ENCODE results near the gene PRRC2C. TPM values are rescaled to one million over a fixed set of nuclear protein-coding genes. Genes with fewer than 3 reads are reported as not detected.
A peak's percentile ranks its signal among the peaks of the same experiment; 100 is the strongest.

The PRRC2C gene
- total and polyA plus RNA-seq, 5 donors from 2014 or later = 24.7 to 371 (median 37.5) TPM

GRCh38 chr1:171500803-171501202 is 15.5 kb downstream of the PRRC2C start:
- Mint-ChIP-seq H3K27ac (peak overlapping the region; percentile 32 to 75 (median 35)), H3K4me1 (peaks cover 60 to 96% (median 77%) of the 10 kb centered on the region in 4 donors), H3K36me3 (peaks cover 41% of the 10 kb centered on the region), H3K9me3 (peaks cover 0 to 2% (median 0%) of the 10 kb centered on the region in 7 donors), H3K4me3 (peak overlapping the region in 3 of 4 donors; percentile 21 to 48 (median 28)), H3K27me3 (no peaks in the 10 kb centered on the region)
- Histone ChIP-seq H3K27ac (ENCODE audit: insufficient read depth, low read length, poor library complexity, severe bottlenecking) (peak overlapping the region; percentile 25), H3K4me3 (ENCODE audit: low read depth, low read length) (no peak overlapping the region), H3K36me3 (ENCODE audit: control insufficient read depth, insufficient read depth, low read length) (peaks cover 29% of the 10 kb centered on the region), H3K4me1 (ENCODE audit: control insufficient read depth, insufficient read depth, low read length, poor library complexity, severe bottlenecking) (peaks cover 56% of the 10 kb centered on the region), H3K27me3 (ENCODE audit: control insufficient read depth, insufficient read depth, low read length) (no peaks in the 10 kb centered on the region), H3K9me3 (ENCODE audit: control insufficient read depth in 2 of 2, low read length in 2 of 2) (no peaks in the 10 kb centered on the region)
- DNase-seq (no peak), ATAC-seq (ENCODE audit: low read depth in 2 of 2) (no peak)

GRCh38 chr1:171501305-171502024 is 16.1 kb downstream of the PRRC2C start:
- H3K36me3 ChIP-seq (ENCODE audit: control insufficient read depth, insufficient read depth, low read length) = peaks cover 29% of the 10 kb centered on the region
- H3K27ac ChIP-seq (ENCODE audit: insufficient read depth, low read length, poor library complexity, severe bottlenecking) = peak overlapping the region; percentile 28
- Mint-ChIP-seq H3K36me3 (peaks cover 38% of the 10 kb centered on the region), H3K27ac (peak overlapping the region in 2 of 3 donors; percentile 40 to 75), H3K27me3 (no peaks in the 10 kb centered on the region), H3K9me3 (peaks cover 0 to 2% (median 0%) of the 10 kb centered on the region in 7 donors), H3K4me1 (peaks cover 65 to 96% (median 80%) of the 10 kb centered on the region in 4 donors), H3K4me3 (peak overlapping the region in 3 of 4 donors; percentile 21 to 48 (median 31))
- DNase-seq (peak in 1 of 3 donors; percentile 23), ATAC-seq (ENCODE audit: low read depth in 2 of 2) (no peak)
- H3K4me1 ChIP-seq (ENCODE audit: control insufficient read depth, insufficient read depth, low read length, poor library complexity, severe bottlenecking) = peaks cover 56% of the 10 kb centered on the region
- peak overlapping the region; percentile 27 for H3K4me3 ChIP-seq (ENCODE audit: low read depth, low read length)
- no peaks in the 10 kb centered on the region for H3K9me3 ChIP-seq (ENCODE audit: control insufficient read depth in 2 of 2, low read length in 2 of 2)
- H3K27me3 ChIP-seq (ENCODE audit: control insufficient read depth, insufficient read depth, low read length) = no peaks in the 10 kb centered on the region

GRCh38 chr1:171506525-171507304 is 21.4 kb downstream of the PRRC2C start:
- peak overlapping the region; percentile 61 for H3K4me3 ChIP-seq (ENCODE audit: low read depth, low read length)
- peak overlapping the region; percentile 25 for H3K27ac ChIP-seq (ENCODE audit: insufficient read depth, low read length, poor library complexity, severe bottlenecking)
- peaks cover 68% of the 10 kb centered on the region for H3K4me1 ChIP-seq (ENCODE audit: control insufficient read depth, insufficient read depth, low read length, poor library complexity, severe bottlenecking)
- no peaks in the 10 kb centered on the region for H3K9me3 ChIP-seq (ENCODE audit: control insufficient read depth in 2 of 2, low read length in 2 of 2)
- Mint-ChIP-seq H3K27ac (peak overlapping the region; percentile 32 to 65 (median 55)), H3K27me3 (no peaks in the 10 kb centered on the region), H3K9me3 (no peaks in the 10 kb centered on the region), H3K4me1 (peaks cover 68 to 98% (median 84%) of the 10 kb centered on the region in 4 donors), H3K36me3 (peaks cover 12% of the 10 kb centered on the region), H3K4me3 (peak overlapping the region; percentile 64 to 84 (median 68))
- ATAC-seq (ENCODE audit: low read depth in 2 of 2) (no peak), DNase-seq (no peak)
- peaks cover 7% of the 10 kb centered on the region for H3K36me3 ChIP-seq (ENCODE audit: control insufficient read depth, insufficient read depth, low read length)
- no peaks in the 10 kb centered on the region for H3K27me3 ChIP-seq (ENCODE audit: control insufficient read depth, insufficient read depth, low read length)

- peaks cover 69 to 98% (median 83%) of the 10 kb centered on the region in 4 donors for H3K4me1 Mint-ChIP-seq
- H3K27me3 Mint-ChIP-seq = no peaks in the 10 kb centered on the region
- no peaks in the 10 kb centered on the region for H3K9me3 Mint-ChIP-seq
- Histone ChIP-seq H3K4me3 (ENCODE audit: low read depth, low read length) (peak overlapping the region; percentile 56), H3K4me1 (ENCODE audit: control insufficient read depth, insufficient read depth, low read length, poor library complexity, severe bottlenecking) (peaks cover 68% of the 10 kb centered on the region), H3K36me3 (ENCODE audit: control insufficient read depth, insufficient read depth, low read length) (peaks cover 8% of the 10 kb centered on the region), H3K27ac (ENCODE audit: insufficient read depth, low read length, poor library complexity, severe bottlenecking) (no peak overlapping the region), H3K9me3 (ENCODE audit: control insufficient read depth in 2 of 2, low read length in 2 of 2) (no peaks in the 10 kb centered on the region), H3K27me3 (ENCODE audit: control insufficient read depth, insufficient read depth, low read length) (no peaks in the 10 kb centered on the region)
- ATAC-seq (ENCODE audit: low read depth in 2 of 2) (no peak), DNase-seq (no peak)
- H3K36me3 Mint-ChIP-seq = peaks cover 16% of the 10 kb centered on the region
- H3K4me3 Mint-ChIP-seq = peak overlapping the region; percentile 64 to 84 (median 70)
- H3K27ac Mint-ChIP-seq = peak overlapping the region in 1 of 3 donors; percentile 65
Observed at GRCh38 chr1:171507435-171507834, 22.1 kb downstream of the PRRC2C start.

GRCh38 chr1:171509191-171509590 is 23.9 kb downstream of the PRRC2C start:
- Histone ChIP-seq H3K4me3 (ENCODE audit: low read depth, low read length) (peak overlapping the region; percentile 58), H3K9me3 (ENCODE audit: control insufficient read depth in 2 of 2, low read length in 2 of 2) (no peaks in the 10 kb centered on the region), H3K27ac (ENCODE audit: insufficient read depth, low read length, poor library complexity, severe bottlenecking) (no peak overlapping the region), H3K27me3 (ENCODE audit: control insufficient read depth, insufficient read depth, low read length) (no peaks in the 10 kb centered on the region), H3K4me1 (ENCODE audit: control insufficient read depth, insufficient read depth, low read length, poor library complexity, severe bottlenecking) (peaks cover 65% of the 10 kb centered on the region), H3K36me3 (ENCODE audit: control insufficient read depth, insufficient read depth, low read length) (peaks cover 19% of the 10 kb centered on the region)
- DNase-seq (no peak), ATAC-seq (ENCODE audit: low read depth in 2 of 2) (no peak)
- Mint-ChIP-seq H3K27ac (peak overlapping the region in 2 of 3 donors; percentile 17 to 67), H3K36me3 (peaks cover 20% of the 10 kb centered on the region), H3K4me1 (peaks cover 67 to 93% (median 79%) of the 10 kb centered on the region in 4 donors), H3K4me3 (peak overlapping the region; percentile 19 to 83 (median 42)), H3K9me3 (no peaks in the 10 kb centered on the region), H3K27me3 (no peaks in the 10 kb centered on the region)

GRCh38 chr1:171513743-171514142 is 28.4 kb downstream of the PRRC2C start:
- no peaks in the 10 kb centered on the region for H3K9me3 ChIP-seq (ENCODE audit: control insufficient read depth in 2 of 2, low read length in 2 of 2)
- H3K4me3 ChIP-seq (ENCODE audit: low read depth, low read length) = no peak overlapping the region
- ATAC-seq (ENCODE audit: low read depth in 2 of 2) (no peak), DNase-seq (no peak)
- no peaks in the 10 kb centered on the region for H3K27me3 Mint-ChIP-seq
- H3K4me3 Mint-ChIP-seq = peak overlapping the region in 1 of 4 donors; percentile 8
- H3K27me3 ChIP-seq (ENCODE audit: control insufficient read depth, insufficient read depth, low read length) = no peaks in the 10 kb centered on the region
- no peak overlapping the region for H3K27ac Mint-ChIP-seq
- H3K36me3 ChIP-seq (ENCODE audit: control insufficient read depth, insufficient read depth, low read length) = peaks cover 64% of the 10 kb centered on the region
- no peaks in the 10 kb centered on the region for H3K9me3 Mint-ChIP-seq
- H3K4me1 Mint-ChIP-seq = peaks cover 38 to 59% (median 49%) of the 10 kb centered on the region in 4 donors
- H3K36me3 Mint-ChIP-seq = peaks cover 43% of the 10 kb centered on the region
- H3K4me1 ChIP-seq (ENCODE audit: control insufficient read depth, insufficient read depth, low read length, poor library complexity, severe bottlenecking) = peaks cover 29% of the 10 kb centered on the region
- H3K27ac ChIP-seq (ENCODE audit: insufficient read depth, low read length, poor library complexity, severe bottlenecking) = no peak overlapping the region

GRCh38 chr1:171515299-171515698 is 30.0 kb downstream of the PRRC2C start:
- Histone ChIP-seq H3K9me3 (ENCODE audit: control insufficient read depth in 2 of 2, low read length in 2 of 2) (no peaks in the 10 kb centered on the region), H3K36me3 (ENCODE audit: control insufficient read depth, insufficient read depth, low read length) (peaks cover 80% of the 10 kb centered on the region), H3K4me3 (ENCODE audit: low read depth, low read length) (no peak overlapping the region), H3K4me1 (ENCODE audit: control insufficient read depth, insufficient read depth, low read length, poor library complexity, severe bottlenecking) (peaks cover 23% of the 10 kb centered on the region), H3K27ac (ENCODE audit: insufficient read depth, low read length, poor library complexity, severe bottlenecking) (no peak overlapping the region), H3K27me3 (ENCODE audit: control insufficient read depth, insufficient read depth, low read length) (no peaks in the 10 kb centered on the region)
- Mint-ChIP-seq H3K27me3 (no peaks in the 10 kb centered on the region), H3K4me1 (peaks cover 30 to 45% (median 37%) of the 10 kb centered on the region in 4 donors), H3K4me3 (no peak overlapping the region), H3K27ac (no peak overlapping the region), H3K36me3 (peaks cover 51% of the 10 kb centered on the region), H3K9me3 (no peaks in the 10 kb centered on the region)
- DNase-seq (peak in 1 of 3 donors; percentile 12), ATAC-seq (ENCODE audit: low read depth in 2 of 2) (no peak)

Data from CD4-positive, CD25-positive, alpha-beta regulatory T cell (primary cell).